Activated T-helper 17 cell treated with anti-CD3 and anti-CD28 coated beads, Interleukin-2, amount 50 U/mL, for 72 hours (primary cell): Measurements from ENCODE around the gene AMN. TPM values are rescaled to one million over a fixed set of nuclear protein-coding genes. Genes with fewer than 3 reads are reported as not detected.
"Not testable (repeated sequence)": the region's sequence is repeated elsewhere in the genome, so short reads cannot be mapped to it uniquely, and the experiment has no call there.

Experiments
- ATAC-seq: fragments of 150-1000 bp; cut with Tn5 transposase; replicated peaks from 2 replicates; pipeline ENCODE4 v1.10.0; 2021; ENCODE audit warnings: mild to moderate bottlenecking, moderate library complexity
- H3K27ac Mint-ChIP-seq: one replicate; pipeline ENCODE4 v1.8.0; 2022; ENCODE audit warnings: mixed read lengths
- H3K27me3 Mint-ChIP-seq: one replicate; pipeline ENCODE4 v1.8.0; 2022; ENCODE audit warnings: mixed read lengths
- H3K36me3 Mint-ChIP-seq: one replicate; pipeline ENCODE4 v1.8.0; 2022; ENCODE audit warnings: low read depth, mild to moderate bottlenecking, mixed read lengths
- H3K4me1 Mint-ChIP-seq: one replicate; pipeline ENCODE4 v1.8.0; 2022; ENCODE audit warnings: mixed read lengths
- H3K4me3 Mint-ChIP-seq: one replicate; pipeline ENCODE4 v1.8.0; 2022; ENCODE audit warnings: mild to moderate bottlenecking, mixed read lengths
- H3K9me3 Mint-ChIP-seq: one replicate; pipeline ENCODE4 v1.8.0; 2022; ENCODE audit warnings: mixed read lengths
- total RNA-seq, 2 donors: library from RNA; stranded (reverse); gene quantifications; one replicate each; pipeline ENCODE4 v1.2.3, GENCODE V29; 2022

The AMN gene
- 1 to 10 TPM; 2.1 to 2.3 TPM for total RNA-seq

DNA sequence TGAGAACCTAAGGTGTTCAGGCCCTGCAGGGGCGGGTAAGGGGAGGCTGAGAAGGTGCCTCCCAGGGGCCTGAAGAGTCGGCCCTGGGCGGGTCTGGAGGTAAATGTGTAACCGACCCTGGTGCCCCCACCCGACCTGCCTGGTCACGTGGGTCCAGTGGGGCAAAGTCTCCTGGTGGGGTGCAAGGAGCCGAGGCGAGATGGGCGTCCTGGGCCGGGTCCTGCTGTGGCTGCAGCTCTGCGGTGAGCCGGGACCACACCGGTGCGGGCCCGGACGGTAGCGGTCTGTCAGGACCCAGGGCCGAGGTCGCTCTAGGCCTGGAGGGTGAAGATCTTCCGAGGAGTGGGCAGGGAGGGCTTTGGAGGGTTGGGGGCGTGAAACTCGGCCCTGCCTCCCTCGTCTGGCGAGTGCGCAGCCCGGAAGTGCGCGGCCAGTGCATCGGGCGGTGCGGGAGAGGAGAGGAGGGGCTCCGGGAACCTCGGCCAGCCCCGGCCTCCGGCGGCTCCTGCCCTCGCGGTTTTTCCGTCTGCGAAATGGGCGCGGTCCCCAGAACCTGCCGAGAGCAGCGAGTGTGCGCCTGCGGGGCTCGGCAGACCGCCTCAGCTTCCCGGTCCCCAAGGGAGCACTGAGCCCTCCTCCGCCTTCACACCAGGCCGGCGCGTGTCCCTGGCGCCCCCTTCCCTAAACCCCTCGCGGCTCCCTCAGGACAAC lies at the start of gene AMN:
TSS of gene AMN (plus strand) at position 174 of the 711 bp plus-strand sequence. CDS start at position 200, 26 bp downstream.
- H3K27ac Mint-ChIP-seq, result no peak within 1 kb of the TSS
- H3K4me3 Mint-ChIP-seq, result peak within 1 kb of the TSS; percentile 48
- no peaks in the 10 kb centered on the region for H3K9me3 Mint-ChIP-seq
- H3K36me3 Mint-ChIP-seq, result no peaks in the 10 kb centered on the region
- no peaks in the 10 kb centered on the region for H3K4me1 Mint-ChIP-seq
- ATAC-seq, result peak; percentile 34
- H3K27me3 Mint-ChIP-seq, result peaks cover 8% of the 10 kb centered on the region

- Mint-ChIP-seq H3K36me3 (peaks cover 14% of the 10 kb centered on the region), H3K9me3 (no peaks in the 10 kb centered on the region), H3K4me3 (no peak overlapping the region), H3K4me1 (peaks cover 5% of the 10 kb centered on the region), H3K27ac (no peak overlapping the region), H3K27me3 (no peaks in the 10 kb centered on the region)
- ATAC-seq, result no peak
Measured at GRCh38 chr14:102873131-102873530, 49.3 kb upstream of the AMN start.

GRCh38 chr14:102873546-102874061 lies 48.9 kb upstream of the AMN start:
- ATAC-seq, result no peak

DNA sequence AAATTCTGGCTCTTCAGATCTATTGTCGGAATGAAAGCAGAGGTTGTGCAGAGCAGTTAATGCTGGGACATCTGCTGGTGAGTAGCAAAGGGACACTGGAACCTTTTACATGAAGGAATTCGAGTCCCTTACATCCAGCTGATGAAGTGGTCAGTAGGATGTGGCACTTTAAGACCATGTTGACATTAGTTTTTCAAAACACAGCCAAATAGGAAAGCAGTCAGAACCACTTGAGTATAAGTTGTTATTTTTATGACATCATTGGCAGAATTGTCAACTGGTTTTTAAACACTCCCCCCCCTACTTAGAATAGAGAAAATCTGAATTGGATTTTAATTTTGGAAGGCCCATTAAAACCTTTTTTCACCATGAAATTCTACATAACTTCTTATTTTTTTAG lies 46.8 kb upstream of the AMN start:
- Mint-ChIP-seq H3K9me3 (no peaks in the 10 kb centered on the region), H3K4me3 (no peak overlapping the region), H3K27me3 (no peaks in the 10 kb centered on the region), H3K36me3 (no peaks in the 10 kb centered on the region), H3K27ac (peak overlapping the region; percentile 58), H3K4me1 (peaks cover 5% of the 10 kb centered on the region)
- ATAC-seq, result no peak

More at GRCh38 chr14:102873546-102874061, 48.9 kb upstream of the AMN start:
- no peaks in the 10 kb centered on the region for H3K27me3 Mint-ChIP-seq
- H3K4me3 Mint-ChIP-seq, result no peak overlapping the region
- H3K4me1 Mint-ChIP-seq, result peaks cover 5% of the 10 kb centered on the region
- peaks cover 9% of the 10 kb centered on the region for H3K36me3 Mint-ChIP-seq
- H3K27ac Mint-ChIP-seq, result no peak overlapping the region
- no peaks in the 10 kb centered on the region for H3K9me3 Mint-ChIP-seq

DNA sequence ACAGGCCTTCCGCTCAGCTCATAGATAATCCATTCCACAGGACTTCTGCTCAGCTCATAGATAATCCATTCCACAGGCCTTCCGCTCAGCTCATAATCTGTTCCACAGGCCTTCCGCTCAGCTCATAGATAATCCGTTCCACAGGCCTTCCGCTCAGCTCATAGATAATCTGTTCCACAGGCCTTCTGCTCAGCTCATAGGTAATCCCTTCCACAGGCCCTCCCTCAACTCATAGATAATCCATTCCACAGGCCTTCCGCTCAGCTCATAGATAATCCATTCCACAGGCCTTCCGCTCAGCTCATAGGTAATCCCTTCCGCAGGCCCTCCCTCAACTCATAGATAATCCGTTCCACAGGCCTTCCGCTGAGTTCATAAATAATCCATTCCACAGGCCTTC lies 45.0 kb upstream of the AMN start:
- H3K27ac Mint-ChIP-seq, H3K36me3 Mint-ChIP-seq, ATAC-seq, H3K9me3 Mint-ChIP-seq, H3K4me3 Mint-ChIP-seq, H3K27me3 Mint-ChIP-seq: not testable (repeated sequence)
- peaks cover 14% of the 10 kb centered on the region for H3K4me1 Mint-ChIP-seq

DNA sequence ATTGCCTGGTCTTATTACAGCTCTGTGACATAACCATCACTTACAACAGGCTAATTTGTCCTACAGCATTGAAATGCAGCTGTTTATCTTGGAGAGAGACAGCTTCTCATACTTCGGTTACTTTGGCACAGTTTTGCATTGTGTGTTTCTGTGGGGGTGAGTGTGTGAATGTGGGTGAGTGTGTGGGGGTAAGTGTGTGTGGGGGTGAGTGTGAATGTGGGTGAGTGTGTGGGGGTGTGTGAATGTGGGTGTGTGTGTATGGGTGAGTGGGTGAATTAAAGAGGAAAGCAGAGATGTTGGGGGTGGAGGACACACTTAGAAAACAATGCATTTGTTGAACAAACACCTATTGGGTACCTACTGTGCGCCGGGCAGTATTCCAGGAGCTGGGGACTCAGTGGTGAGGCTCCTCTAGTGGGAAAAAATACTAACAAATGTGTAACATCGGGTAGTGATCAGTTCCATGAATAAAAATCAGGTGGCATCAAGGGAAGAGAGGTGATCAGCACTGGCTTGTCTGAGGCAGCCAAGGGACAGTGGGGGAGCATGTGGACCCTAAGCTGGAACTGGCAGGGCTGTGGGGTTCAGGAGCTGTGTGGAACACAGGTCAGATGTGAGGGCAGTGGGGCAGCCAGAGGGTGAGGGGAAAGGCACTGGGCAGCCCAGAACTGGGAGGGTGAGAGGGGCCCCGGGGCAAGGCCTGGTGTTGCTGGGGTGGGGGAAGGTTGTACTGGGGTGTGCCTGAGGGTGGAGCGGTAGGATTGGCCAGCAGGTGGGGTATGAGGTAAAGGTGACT lies 44.1 kb upstream of the AMN start:
- Mint-ChIP-seq H3K4me1 (peaks cover 22% of the 10 kb centered on the region), H3K4me3 (no peak overlapping the region), H3K27ac (no peak overlapping the region), H3K27me3 (no peaks in the 10 kb centered on the region), H3K9me3 (no peaks in the 10 kb centered on the region), H3K36me3 (no peaks in the 10 kb centered on the region)
- no peak for ATAC-seq

GRCh38 chr14:102878970-102879460 lies 43.4 kb upstream of the AMN start:
- Mint-ChIP-seq H3K4me3 (no peak overlapping the region), H3K27me3 (no peaks in the 10 kb centered on the region), H3K9me3 (no peaks in the 10 kb centered on the region), H3K36me3 (no peaks in the 10 kb centered on the region), H3K4me1 (peaks cover 25% of the 10 kb centered on the region), H3K27ac (no peak overlapping the region)
- ATAC-seq, result no peak

DNA sequence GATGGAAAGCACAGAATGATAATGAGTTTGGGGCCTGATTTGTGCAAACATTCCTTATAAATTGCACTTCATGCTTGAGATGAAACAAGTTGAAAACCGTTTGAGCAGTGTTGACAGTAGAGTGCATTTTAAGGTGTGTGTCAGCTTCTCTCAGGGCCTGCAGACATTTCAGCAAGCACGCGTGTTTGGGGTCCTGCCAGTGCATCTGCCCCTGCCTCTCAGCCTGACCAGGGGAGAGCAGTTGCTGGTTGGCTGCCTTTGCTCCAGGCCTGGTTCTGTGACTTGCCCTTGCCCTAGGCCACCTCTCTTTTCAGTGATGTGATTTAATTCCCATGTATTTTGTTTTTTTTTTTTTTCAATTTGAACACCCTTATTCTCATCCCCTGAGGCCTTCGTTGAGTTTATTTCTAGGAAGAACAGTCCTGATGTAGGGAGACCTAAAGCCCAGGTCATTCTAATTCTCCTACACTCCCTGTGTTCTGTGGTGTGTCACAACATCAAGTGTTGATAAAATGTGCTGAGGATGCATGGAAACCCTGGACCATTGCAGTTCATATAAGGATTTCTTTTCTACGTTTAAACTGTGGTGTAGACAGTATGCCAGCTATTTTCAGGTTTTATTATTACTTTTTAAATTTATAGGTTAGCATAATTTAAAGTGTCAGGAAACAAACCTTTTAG lies 40.1 kb upstream of the AMN start:
- no peak for ATAC-seq
- peak overlapping the region; percentile 39 for H3K4me3 Mint-ChIP-seq
- H3K27me3 Mint-ChIP-seq, result no peaks in the 10 kb centered on the region
- H3K4me1 Mint-ChIP-seq, result peaks cover 28% of the 10 kb centered on the region
- H3K27ac Mint-ChIP-seq, result peak overlapping the region; percentile 62
- no peaks in the 10 kb centered on the region for H3K36me3 Mint-ChIP-seq
- no peaks in the 10 kb centered on the region for H3K9me3 Mint-ChIP-seq

- Mint-ChIP-seq H3K27me3 (no peaks in the 10 kb centered on the region), H3K4me1 (peaks cover 28% of the 10 kb centered on the region), H3K4me3 (peak overlapping the region; percentile 39), H3K27ac (peak overlapping the region; percentile 62), H3K9me3 (no peaks in the 10 kb centered on the region), H3K36me3 (no peaks in the 10 kb centered on the region)
- peak; percentile 95 for ATAC-seq
Measured at GRCh38 chr14:102883089-102883541, 39.3 kb upstream of the AMN start.

DNA sequence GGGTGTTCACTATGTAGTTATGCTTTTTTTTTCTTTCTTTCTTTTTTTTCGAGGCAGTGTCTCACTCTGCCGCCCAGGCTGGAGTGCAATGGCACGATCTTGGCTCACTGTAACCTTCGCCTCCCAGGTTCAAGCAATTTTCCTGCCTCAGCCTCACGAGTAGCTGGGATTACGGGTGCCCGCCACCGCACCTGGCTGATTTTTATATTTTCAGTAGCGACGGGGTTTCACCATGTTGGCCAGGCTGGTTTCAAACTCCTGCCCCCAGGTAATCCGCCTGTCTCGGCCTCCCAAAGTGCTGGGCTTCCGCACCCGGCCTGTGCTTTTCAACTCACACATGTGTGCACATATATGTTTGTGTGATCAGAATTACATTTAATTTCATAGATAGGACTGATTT lies 38.9 kb upstream of the AMN start:
- Mint-ChIP-seq H3K4me1 (peaks cover 28% of the 10 kb centered on the region), H3K27ac (peak overlapping the region; percentile 62), H3K36me3 (no peaks in the 10 kb centered on the region), H3K4me3 (peak overlapping the region; percentile 39), H3K9me3 (no peaks in the 10 kb centered on the region), H3K27me3 (no peaks in the 10 kb centered on the region)
- ATAC-seq, result no peak

- no peaks in the 10 kb centered on the region for H3K9me3 Mint-ChIP-seq
- peaks cover 28% of the 10 kb centered on the region for H3K4me1 Mint-ChIP-seq
- no peaks in the 10 kb centered on the region for H3K36me3 Mint-ChIP-seq
- ATAC-seq, result no peak
- no peaks in the 10 kb centered on the region for H3K27me3 Mint-ChIP-seq
- peak overlapping the region; percentile 46 for H3K27ac Mint-ChIP-seq
- H3K4me3 Mint-ChIP-seq, result no peak overlapping the region
Measured at GRCh38 chr14:102885737-102886447, 36.6 kb upstream of the AMN start.

- no peak for ATAC-seq
- Mint-ChIP-seq H3K9me3 (no peaks in the 10 kb centered on the region), H3K4me3 (no peak overlapping the region), H3K4me1 (peaks cover 4% of the 10 kb centered on the region), H3K27ac (no peak overlapping the region), H3K27me3 (no peaks in the 10 kb centered on the region), H3K36me3 (no peaks in the 10 kb centered on the region)
Measured at GRCh38 chr14:102888748-102889147, 33.7 kb upstream of the AMN start.

DNA sequence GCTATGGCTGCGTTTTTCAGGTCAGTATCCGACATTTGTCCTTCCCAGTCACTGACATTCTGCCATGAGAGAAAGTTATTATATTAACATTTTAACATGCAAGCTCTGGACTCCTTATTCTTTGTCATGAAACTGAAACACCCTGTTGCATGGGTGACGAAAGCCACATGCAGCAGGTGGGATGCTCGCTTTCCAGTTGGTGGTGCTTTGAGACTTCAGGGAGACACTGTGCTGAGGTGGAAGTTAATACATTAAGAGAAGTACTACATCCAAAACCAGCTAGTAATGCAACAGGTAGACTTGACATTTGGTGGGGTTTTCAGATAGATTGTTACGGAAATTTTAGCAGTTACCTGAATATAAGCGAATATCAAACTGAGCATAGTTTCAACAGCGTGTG lies 32.8 kb upstream of the AMN start:
- no peaks in the 10 kb centered on the region for H3K4me1 Mint-ChIP-seq
- no peaks in the 10 kb centered on the region for H3K27me3 Mint-ChIP-seq
- H3K27ac Mint-ChIP-seq, result no peak overlapping the region
- no peaks in the 10 kb centered on the region for H3K9me3 Mint-ChIP-seq
- no peaks in the 10 kb centered on the region for H3K36me3 Mint-ChIP-seq
- no peak overlapping the region for H3K4me3 Mint-ChIP-seq
- ATAC-seq, result no peak

GRCh38 chr14:102891111-102891510 lies 31.4 kb upstream of the AMN start:
- peak overlapping the region; percentile 41 for H3K27ac Mint-ChIP-seq
- no peak for ATAC-seq
- no peaks in the 10 kb centered on the region for H3K36me3 Mint-ChIP-seq
- H3K4me3 Mint-ChIP-seq, result no peak overlapping the region
- H3K9me3 Mint-ChIP-seq, result no peaks in the 10 kb centered on the region
- H3K4me1 Mint-ChIP-seq, result no peaks in the 10 kb centered on the region
- no peaks in the 10 kb centered on the region for H3K27me3 Mint-ChIP-seq
